WTC11 (cell line): ENCODE measurements around the gene EMP1. TPM values are rescaled to one million over a fixed set of nuclear protein-coding genes. Genes with fewer than 3 reads are reported as not detected.

Source experiments
- ATAC-seq: fragments of 200-7000 bp; cut with Tn5 transposase; 2 replicates; pipeline ENCODE4 v1.10.0; 2021; ENCODE audit warnings: mild to moderate bottlenecking, moderate library complexity
- CTCF ChIA-PET: fragments of 300-600 bp; sonication (Branson Sonifier 250); formaldehyde crosslinking; loops from one replicate; lab custom pipeline; 2021; ENCODE audit warnings: antibody characterized with exemption; lab: Charles Lee
- POLR2A ChIA-PET: fragments of 350-600 bp; sonication (Branson Sonifier 250); formaldehyde crosslinking; loops from one replicate; lab custom pipeline; 2021; ENCODE audit warnings: antibody characterized with exemption; lab: Charles Lee
- DNase-seq: peaks from one replicate; pipeline ENCODE4 v3.0.0; 2021; ENCODE audit warnings: low spot score
- H3K27ac Mint-ChIP-seq: 2 replicates; pipeline ENCODE4 v1.8.0; 2021; ENCODE audit warnings: mixed read lengths
- H3K27me3 Mint-ChIP-seq: 2 replicates; pipeline ENCODE4 v1.8.0; 2021; ENCODE audit warnings: low read depth, mild to moderate bottlenecking, moderate library complexity, mixed read lengths
- H3K36me3 Mint-ChIP-seq: 2 replicates; pipeline ENCODE4 v1.8.0; 2021; ENCODE audit warnings: mixed read lengths
- H3K4me1 Mint-ChIP-seq: 2 replicates; pipeline ENCODE4 v1.8.0; 2022; ENCODE audit warnings: mixed read lengths
- H3K4me3 Mint-ChIP-seq: 2 replicates; pipeline ENCODE4 v1.8.0; 2021; ENCODE audit warnings: mild to moderate bottlenecking, moderate library complexity, mixed read lengths
- H3K9me3 Mint-ChIP-seq: 2 replicates; pipeline ENCODE4 v1.8.0; 2021; ENCODE audit warnings: mixed read lengths
- AR ChIP-seq: fragments of 250-450 bp; sonication (Bioruptor Pico); IDR thresholded peaks from 2 replicates; pipeline ENCODE4 v1.9.0; 2021; ENCODE audit warnings: mild to moderate bottlenecking
- CREB1 ChIP-seq: sonication (generic); formaldehyde crosslinking; IDR thresholded peaks from 2 replicates; pipeline ENCODE4 v1.8.0; 2023; ENCODE audit warnings: mild to moderate bottlenecking, missing genetic modification reagents
- CREM ChIP-seq: sonication (generic); formaldehyde crosslinking; IDR thresholded peaks from 2 replicates; pipeline ENCODE4 v1.8.1; 2022; ENCODE audit warnings: mild to moderate bottlenecking, missing genetic modification reagents, moderate library complexity
- ESRRA ChIP-seq: sonication (generic); formaldehyde crosslinking; IDR thresholded peaks from 2 replicates; pipeline ENCODE4 v1.8.1; 2022; ENCODE audit warnings: mild to moderate bottlenecking, missing genetic modification reagents, borderline replicate concordance
- FOXP4 ChIP-seq: sonication (generic); formaldehyde crosslinking; IDR thresholded peaks from 2 replicates; pipeline ENCODE4 v1.8.0; 2022; ENCODE audit warnings: mild to moderate bottlenecking, missing genetic modification reagents
- HMGA2 ChIP-seq: fragments of 250-450 bp; sonication (Bioruptor Pico); IDR thresholded peaks from 2 replicates; pipeline ENCODE4 v1.4.0; 2021; ENCODE audit warnings: mild to moderate bottlenecking, moderate library complexity
- JUN ChIP-seq: sonication (generic); formaldehyde crosslinking; IDR thresholded peaks from 2 replicates; pipeline ENCODE4 v1.8.0; 2023; ENCODE audit warnings: mild to moderate bottlenecking, missing genetic modification reagents
- MYBL2 ChIP-seq: sonication (generic); formaldehyde crosslinking; IDR thresholded peaks from 2 replicates; pipeline ENCODE4 v1.8.1; 2023; ENCODE audit warnings: mild to moderate bottlenecking, moderate library complexity, missing genetic modification reagents
- NFE2L1 ChIP-seq: sonication (generic); formaldehyde crosslinking; IDR thresholded peaks from 2 replicates; pipeline ENCODE4 v1.8.1; 2023; ENCODE audit warnings: missing genetic modification reagents
- PRDM15 ChIP-seq: sonication (generic); formaldehyde crosslinking; IDR thresholded peaks from 2 replicates; pipeline ENCODE4 v1.8.0; 2022; ENCODE audit warnings: missing genetic modification reagents
- USF1 ChIP-seq: sonication (generic); formaldehyde crosslinking; IDR thresholded peaks from 2 replicates; pipeline ENCODE4 v1.8.0; 2022; ENCODE audit warnings: mild to moderate bottlenecking, missing genetic modification reagents
- USF2 ChIP-seq: sonication (generic); formaldehyde crosslinking; IDR thresholded peaks from 2 replicates; pipeline ENCODE4 v1.8.1; 2023; ENCODE audit warnings: mild to moderate bottlenecking, missing genetic modification reagents, moderate library complexity
- total RNA-seq: library from RNA; stranded (reverse); gene quantifications from 3 replicates; pipeline ENCODE4 v1.2.3, GENCODE V29; 2021

The EMP1 gene
- total RNA-seq, 1 experiment from 2014 or later = 1.4 TPM

GRCh38 chr12:13156277-13156676 is 40.2 kb upstream of the EMP1 start (continued):
- TF ChIP-seq AR (CRISPR knock-in tag) = no peak

- CTCF ChIA-PET = no interaction called here
- no peaks in the 10 kb centered on the region for H3K27me3 Mint-ChIP-seq
- POLR2A ChIA-PET = interaction anchor here (0.7 kb wide), 1 partner anchor 201 kb away, joined by 4 read pairs; no protein-coding TSS in a partner anchor
- no peak overlapping the region for H3K4me3 Mint-ChIP-seq
- no peaks in the 10 kb centered on the region for H3K4me1 Mint-ChIP-seq
- no peak for DNase-seq
- no peak for ATAC-seq
- no peak overlapping the region for H3K27ac Mint-ChIP-seq
- H3K9me3 Mint-ChIP-seq = peaks cover 3% of the 10 kb centered on the region
- H3K36me3 Mint-ChIP-seq = no peaks in the 10 kb centered on the region; the same call in 1 of the 2 replicates
- TF ChIP-seq JUN = no peak
- no peak for TF ChIP-seq CREM (CRISPR knock-in tag)
- no peak for TF ChIP-seq CREB1 (CRISPR knock-in tag)
- TF ChIP-seq PRDM15 = no peak
- TF ChIP-seq HMGA2 = no peak
- TF ChIP-seq MYBL2 = no peak
- TF ChIP-seq USF2 (CRISPR knock-in tag) = no peak
- no peak for TF ChIP-seq USF1 (CRISPR knock-in tag)
Observed at GRCh38 chr12:13161172-13161571, 35.4 kb upstream of the EMP1 start.

GRCh38 chr12:13162904-13163303 is 33.6 kb upstream of the EMP1 start:
- CTCF ChIA-PET = no interaction called here
- POLR2A ChIA-PET = no interaction called here
- Mint-ChIP-seq H3K9me3 (peaks cover 4% of the 10 kb centered on the region), H3K36me3 (no peaks in the 10 kb centered on the region), H3K27ac (no peak overlapping the region), H3K4me3 (no peak overlapping the region), H3K4me1 (no peaks in the 10 kb centered on the region), H3K27me3 (no peaks in the 10 kb centered on the region)
- TF ChIP-seq ESRRA (CRISPR knock-in tag) (no peak), NFE2L1 (CRISPR knock-in tag) (no peak), FOXP4 (CRISPR knock-in tag) (no peak)
- ATAC-seq (no peak), DNase-seq (no peak)
